Heart left ventricle (tissue), 13 donors: ENCODE results near the gene HLA-DMA.

Source experiments
- CTCF ChIP-seq, 12 donors: fragments of 200-600 bp; sonication (generic) in 4 of 12; IDR thresholded peaks; one replicate each; pipeline versions ENCODE4 v1.5.0 to v1.8.0; 2018 to 2022; ENCODE audit warnings: antibody characterized with exemption in 12 of 12, mild to moderate bottlenecking in 5 of 12
- POLR2A ChIP-seq, 2 donors: fragments of 450-650 bp; IDR thresholded peaks; one replicate each; pipeline ENCODE4 v1.6.1; 2017; ENCODE audit warnings: antibody characterized with exemption in 2 of 2, mild to moderate bottlenecking in 2 of 2, moderate library complexity in 2 of 2
- donor health status: ischemic (EF 13 %, LVEDD 7.1; RV severe dilation, severe dysfunction).
- donor health status: DM: no; HTN: yes; CAD: no.
- donor health status: DM: no; HTN: no; CAD: no.
- donor health status: ischemic (EF 25% LVEDD 6.9; RV normal size, moderate dysfunction).
- donor health status: ischemic (EF 25% LVEDD 5.7; RV mildly dilated, moderate dysfunction).
- donor health status: ischemic (EF 35%, LVEDD 5.7; RV mildly dilated, moderate dysfunction).
- donor health status: nonischemic (EF 11% LVEDD 7.7; RV severe dilation, severe dysfunction).
- donor health status: DM: yes; HTN: yes; CAD: no.
- donor health status: PGD.
- donor health status: ischemic (EF 29% LVEDD 5.4; RV normal size, mild dysfunction).
- donor health status: nonischemic (EF 23%, LVEDD 6.1; RV moderate dilation, normal function).

DNA sequence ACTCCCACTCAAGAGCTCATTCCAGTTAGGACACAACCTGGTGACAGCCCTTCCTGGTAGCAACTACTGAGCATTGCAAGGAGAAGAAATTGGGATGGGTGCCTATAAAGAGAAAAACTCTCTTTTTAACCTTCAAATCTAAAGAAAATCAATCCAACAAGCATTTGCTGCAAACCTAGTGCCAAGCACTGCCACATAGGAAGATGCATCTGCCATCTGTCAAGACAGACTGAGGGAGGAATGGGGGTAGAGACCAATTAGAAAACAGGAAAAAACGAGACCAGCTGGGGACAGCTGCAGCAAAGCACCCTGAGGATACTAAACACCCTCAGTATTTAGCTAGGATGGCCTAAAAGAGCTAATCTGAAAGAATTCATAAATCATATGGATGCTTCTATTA, 39.9 kb downstream of the HLA-DMA start:
- TF ChIP-seq CTCF (IDR thresholded peaks at IDR 0.05) (no peak), POLR2A (IDR thresholded peaks at IDR 0.05) (no peak)
